K562 (cell line): ENCODE data around the gene OR2V1. TPM values are rescaled to one million over a fixed set of nuclear protein-coding genes. Genes with fewer than 3 reads are reported as not detected.
A peak's percentile ranks its signal among the peaks of the same experiment; 100 is the strongest.

Experiments used
- ATF6 ChIP-seq: sonication (generic); formaldehyde crosslinking; IDR thresholded peaks from 2 replicates; pipeline ENCODE4 v1.4.0; 2020; ENCODE audit warnings: mild to moderate bottlenecking, missing genetic modification reagents
- BRF2 ChIP-seq: IDR thresholded peaks from 3 replicates; pipeline ENCODE4 v1.6.1; 2011; ENCODE audit warnings: borderline replicate concordance, mild to moderate bottlenecking; ENCODE audit not compliant: insufficient read length, insufficient read depth
- CHCHD3 ChIP-seq: fragments of 250-450 bp; sonication (Bioruptor Pico); IDR thresholded peaks from 2 replicates; pipeline ENCODE4 v2.1.2; 2022; ENCODE audit warnings: mild to moderate bottlenecking
- ESRRA ChIP-seq: fragments of 450-650 bp; IDR thresholded peaks from 2 replicates; pipeline ENCODE4 v1.6.1; 2014; ENCODE audit warnings: low read depth, mild to moderate bottlenecking, moderate library complexity, borderline replicate concordance
- EWSR1 ChIP-seq: fragments of 450-650 bp; IDR thresholded peaks from 2 replicates; pipeline ENCODE4 v1.6.1; 2018; ENCODE audit warnings: borderline replicate concordance, mild to moderate bottlenecking, low read depth, moderate library complexity; ENCODE audit not compliant: partially characterized antibody
- GABPB1 ChIP-seq: sonication (generic); formaldehyde crosslinking; IDR thresholded peaks from 2 replicates; pipeline ENCODE4 v1.8.0; 2022; ENCODE audit warnings: mild to moderate bottlenecking, missing genetic modification reagents
- LCOR ChIP-seq: sonication (generic); formaldehyde crosslinking; IDR thresholded peaks from 2 replicates; pipeline ENCODE4 v1.8.0; 2022; ENCODE audit warnings: mild to moderate bottlenecking, missing genetic modification reagents
- MYC ChIP-seq, 2 experiments: fragments of 250-450 bp in 1 of 2; sonication (Bioruptor Pico) in 1 of 2; IDR thresholded peaks; 2 replicates each; pipeline versions ENCODE4 v1.5.1 to v1.6.1; 2012 to 2021; ENCODE audit warnings: low read depth in 2 of 2, borderline replicate concordance in 1 of 2, improper control_type of control experiment in 1 of 2, low read length in 1 of 2, mild to moderate bottlenecking in 1 of 2, moderate library complexity in 1 of 2
- PHB ChIP-seq: fragments of 250-450 bp; sonication (Bioruptor Pico); IDR thresholded peaks from 2 replicates; pipeline ENCODE4 v1.5.0; 2021
- PML ChIP-seq: IDR thresholded peaks from 2 replicates; pipeline ENCODE4 v1.6.1; 2012; ENCODE audit warnings: low read length, inconsistent platforms
- POLR2AphosphoS5 ChIP-seq: IDR thresholded peaks from 2 replicates; pipeline ENCODE4 v1.6.1; 2011; ENCODE audit warnings: mild to moderate bottlenecking, low read depth, low read length, moderate library complexity; ENCODE audit not compliant: control insufficient read depth, insufficient read depth
- POU5F1 ChIP-seq: fragments of 150-350 bp; IDR thresholded peaks from 2 replicates; pipeline ENCODE4 v1.6.1; 2014; ENCODE audit warnings: borderline replicate concordance, low read length, low read depth, mild to moderate bottlenecking; ENCODE audit not compliant: partially characterized antibody
- SMARCA4 ChIP-seq: fragments of 450-650 bp; IDR thresholded peaks from 2 replicates; pipeline ENCODE4 v1.6.1; 2016
- ZNF592 ChIP-seq: fragments of 450-650 bp; IDR thresholded peaks from 2 replicates; pipeline ENCODE4 v1.6.1; 2017; ENCODE audit warnings: antibody characterized with exemption, mild to moderate bottlenecking
- ZNF695 ChIP-seq: fragments of 450-650 bp; formaldehyde crosslinking; IDR thresholded peaks from 2 replicates; pipeline ENCODE4 v1.4.0; 2020; ENCODE audit warnings: mild to moderate bottlenecking, moderate library complexity
- polyA plus RNA-seq, 8 experiments: library from polyadenylated mRNA; depleted of rRNA in 4 of 8; stranded (reverse) in 5 of 8; unstranded in 3 of 8; fragments of >200 nt; fragmentation: Nextera tagmentation in 2 of 8; fragmentation: Illumina TruSeq in 1 of 8; extraction: Ambion mirVana in 2 of 8; extraction: Trizol in 1 of 8; gene quantifications; 2 replicates each; pipeline versions ENCODE4 v1.2.1 to v1.2.3, GENCODE V29; 2011 to 2014; ENCODE audit warnings: inconsistent platforms in 1 of 8, missing spikeins in 1 of 8
- total RNA-seq, 7 experiments: library from RNA; depleted of rRNA in 6 of 7; stranded (reverse); fragments of >200 nt in 6 of 7; fragmentation: Illumina TruSeq in 2 of 7; extraction: Trizol in 2 of 7; gene quantifications; 2 replicates each; pipeline versions ENCODE4 v1.2.1 to v1.2.3, GENCODE V29; 2011 to 2021; ENCODE audit warnings: low replicate concordance in 1 of 7
- TF ChIP-seq, protein P1 (sequence below): fragments of 450-650 bp; IDR thresholded peaks from 2 replicates; pipeline ENCODE4 v1.7.1; 2018; ENCODE audit warnings: mild to moderate bottlenecking, low read depth; ENCODE audit not compliant: partially characterized antibody

OR2V1 gene
- total and polyA plus RNA-seq, 9 of the 15 experiments (the other 6 are each of a cell fraction or from before 2014, with no cell fraction given), result 0.04 to 0.28 (median 0.15) TPM; not detected in 5

- TF ChIP-seq POU5F1 (no peak), PHB (CRISPR knock-in tag) (no peak), PML (0 out of 2 replicates have a peak, but pooled peaks have one; percentile 14), LCOR (peak; percentile 49; the same call in 1 of the 2 replicates), SMARCA4 (peak; percentile 53), BRF2 (no peak), POLR2AphosphoS5 (no peak), ESRRA (0 out of 2 replicates have a peak, but pooled peaks have one; percentile 21), ZNF695 (no peak), ZNF592 (no peak), EWSR1 (no peak), MYC (IDR thresholded peaks at IDR 0.05; ENCODE audit: low read depth, low read length) (0 out of 2 replicates have a peak, but pooled peaks have one; percentile 8), MYC (CRISPR knock-in tag; IDR thresholded peaks at IDR 0.05; ENCODE audit: borderline replicate concordance, low read depth) (no peak), ATF6 (CRISPR knock-in tag) (no peak), CHCHD3 (CRISPR knock-in tag) (no peak), GABPB1 (CRISPR knock-in tag) (no peak)
- TF ChIP-seq, protein P1, sequence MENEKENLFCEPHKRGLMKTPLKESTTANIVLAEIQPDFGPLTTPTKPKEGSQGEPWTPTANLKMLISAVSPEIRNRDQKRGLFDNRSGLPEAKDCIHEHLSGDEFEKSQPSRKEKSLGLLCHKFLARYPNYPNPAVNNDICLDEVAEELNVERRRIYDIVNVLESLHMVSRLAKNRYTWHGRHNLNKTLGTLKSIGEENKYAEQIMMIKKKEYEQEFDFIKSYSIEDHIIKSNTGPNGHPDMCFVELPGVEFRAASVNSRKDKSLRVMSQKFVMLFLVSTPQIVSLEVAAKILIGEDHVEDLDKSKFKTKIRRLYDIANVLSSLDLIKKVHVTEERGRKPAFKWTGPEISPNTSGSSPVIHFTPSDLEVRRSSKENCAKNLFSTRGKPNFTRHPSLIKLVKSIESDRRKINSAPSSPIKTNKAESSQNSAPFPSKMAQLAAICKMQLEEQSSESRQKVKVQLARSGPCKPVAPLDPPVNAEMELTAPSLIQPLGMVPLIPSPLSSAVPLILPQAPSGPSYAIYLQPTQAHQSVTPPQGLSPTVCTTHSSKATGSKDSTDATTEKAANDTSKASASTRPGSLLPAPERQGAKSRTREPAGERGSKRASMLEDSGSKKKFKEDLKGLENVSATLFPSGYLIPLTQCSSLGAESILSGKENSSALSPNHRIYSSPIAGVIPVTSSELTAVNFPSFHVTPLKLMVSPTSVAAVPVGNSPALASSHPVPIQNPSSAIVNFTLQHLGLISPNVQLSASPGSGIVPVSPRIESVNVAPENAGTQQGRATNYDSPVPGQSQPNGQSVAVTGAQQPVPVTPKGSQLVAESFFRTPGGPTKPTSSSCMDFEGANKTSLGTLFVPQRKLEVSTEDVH, result peak; percentile 27
These were observed 37.0 kb upstream of the OR2V1 start (continued) for GRCh38 chr5:181167814-181168488.
